Astrocyte of the hippocampus (primary cell): ENCODE results near the gene KCTD18.
A peak's percentile ranks its signal among the peaks of the same experiment; 100 is the strongest.

Source experiments
- DNase-seq: peaks from one replicate; pipeline ENCODE4 v3.0.0; 2011; ENCODE audit warnings: low read depth, low spot score

Gene KCTD18

DNA sequence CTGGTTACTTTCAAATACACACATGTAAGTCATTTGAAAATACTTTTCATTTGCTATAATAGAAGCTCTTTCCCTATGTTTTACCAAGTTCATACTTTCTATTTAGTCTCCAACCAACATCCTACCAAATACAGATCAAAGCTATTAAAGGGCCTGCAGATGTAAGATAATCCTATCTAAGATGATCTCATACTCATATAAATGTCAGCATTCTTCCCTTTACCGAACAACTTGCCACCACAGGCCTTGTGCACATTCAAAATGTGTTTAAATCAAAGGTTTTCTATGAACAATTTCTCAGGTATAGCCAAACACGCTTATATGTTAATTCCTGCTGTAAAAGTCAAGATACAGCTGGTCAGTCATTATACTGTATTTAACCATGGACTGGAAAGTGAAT, 23.3 kb downstream of the KCTD18 start:
- no peak for DNase-seq

DNA sequence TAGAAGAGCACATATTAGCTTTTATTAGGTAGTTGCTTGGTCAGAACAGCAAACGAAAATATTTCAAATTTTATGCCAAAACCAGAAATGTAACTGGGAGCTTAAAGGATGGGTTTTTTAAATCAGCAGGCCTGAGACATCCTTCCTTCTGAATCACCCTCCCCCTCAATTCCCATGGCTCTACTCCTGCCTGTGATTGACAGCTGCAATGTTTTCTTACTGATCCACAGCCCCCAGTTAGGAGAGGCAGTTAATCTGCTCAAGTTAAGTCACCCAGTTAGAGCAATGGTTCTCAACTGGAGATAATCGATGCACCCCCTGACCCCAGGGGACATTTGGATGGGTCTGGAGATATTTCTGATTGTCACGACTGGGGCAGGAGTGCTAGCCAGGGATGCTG, 24.9 kb downstream of the KCTD18 start:
- no peak for DNase-seq

DNA sequence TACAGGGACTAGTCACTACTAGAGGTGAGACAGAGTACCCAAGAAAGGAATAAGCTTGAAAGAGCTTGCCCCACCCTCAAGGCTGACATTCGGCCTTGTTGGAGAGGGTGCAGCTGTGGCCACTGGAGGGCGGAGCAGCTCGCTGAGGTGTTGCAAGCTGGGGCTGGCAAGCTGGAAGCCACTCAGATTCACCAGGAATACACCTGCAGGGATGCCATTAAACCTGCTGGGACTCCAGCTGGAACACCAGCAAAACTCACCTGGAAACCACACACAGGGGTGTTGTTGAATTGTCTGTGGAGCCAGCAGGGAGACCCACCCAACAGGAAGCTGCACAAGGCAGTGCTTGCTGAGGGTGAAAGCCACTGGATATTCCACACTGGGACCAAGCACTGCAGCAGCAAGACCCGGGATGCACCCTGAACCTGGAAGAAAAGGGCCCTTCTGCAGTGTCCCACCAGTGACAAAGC, 26.1 kb downstream of the KCTD18 start:
- peak; percentile 21 for DNase-seq

DNA sequence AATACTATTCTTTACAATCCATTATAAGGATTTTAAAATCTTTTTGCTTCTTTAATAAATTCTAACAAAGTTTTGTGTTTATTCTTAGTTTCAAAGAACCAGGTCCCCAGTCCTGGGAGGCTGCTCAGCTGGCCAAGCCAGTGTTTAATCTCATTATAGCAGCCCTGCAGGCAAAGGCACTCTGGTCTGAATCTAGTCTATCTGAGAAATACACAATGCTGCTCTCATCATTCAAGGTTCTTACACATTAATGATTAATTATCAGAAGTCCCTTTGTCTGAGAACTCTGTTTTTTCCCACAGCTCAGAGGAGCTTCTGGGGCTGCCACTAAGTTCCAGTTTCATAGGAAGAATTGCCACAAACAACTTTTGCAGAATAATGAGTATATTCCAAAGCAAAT, 27.7 kb downstream of the KCTD18 start:
- no peak for DNase-seq

DNA sequence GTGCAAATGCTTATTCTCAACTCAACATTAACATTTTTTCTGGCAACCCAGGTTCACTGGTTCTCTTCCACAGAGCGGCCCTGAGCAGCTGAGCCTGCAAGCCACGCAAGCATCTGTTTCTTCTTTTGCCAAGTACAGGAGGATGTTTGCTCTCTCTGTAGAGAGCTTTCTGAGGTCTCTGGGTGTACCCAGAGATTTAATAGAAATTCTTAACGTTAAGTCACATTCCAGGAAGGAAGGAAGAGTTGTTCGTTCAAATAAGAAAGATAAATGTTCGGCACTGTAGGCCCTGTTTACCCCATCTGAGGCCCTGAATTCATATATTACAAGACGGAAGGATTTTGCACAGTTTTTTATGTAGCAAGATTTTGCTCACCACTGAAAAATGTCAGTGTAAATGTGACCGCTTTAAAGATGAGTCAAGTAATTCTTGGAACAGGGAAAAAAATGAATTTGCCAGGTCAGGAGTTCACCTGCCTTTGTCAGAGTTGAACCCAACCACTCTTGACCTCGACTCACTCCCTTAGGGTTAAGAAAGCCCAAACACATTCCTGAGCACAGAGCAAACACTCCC, 30.1 kb downstream of the KCTD18 start:
- peak; percentile 45 for DNase-seq

DNA sequence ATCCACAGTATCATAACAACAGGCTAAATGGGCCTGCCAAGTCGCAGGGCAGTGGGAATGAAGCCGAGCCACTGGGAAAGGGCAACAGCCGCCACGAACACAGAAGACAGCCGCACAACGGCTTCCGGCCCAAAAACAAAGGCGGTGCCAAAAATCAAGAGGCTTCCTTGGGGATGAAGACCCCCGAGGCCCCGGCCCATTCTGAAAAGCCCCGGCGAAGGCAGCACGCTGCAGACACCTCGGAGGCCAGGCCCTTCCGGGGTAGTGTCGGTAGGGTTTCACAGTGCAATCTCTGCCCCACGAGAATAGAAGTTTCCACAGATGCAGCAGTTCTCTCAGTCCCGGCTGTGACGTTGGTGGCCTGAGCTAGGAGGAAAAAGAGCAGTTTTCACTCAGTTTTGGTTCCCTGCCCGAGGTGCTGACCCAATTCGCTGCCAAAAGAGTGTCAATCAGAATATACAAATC, 32.2 kb downstream of the KCTD18 start:
- DNase-seq: no peak

DNA sequence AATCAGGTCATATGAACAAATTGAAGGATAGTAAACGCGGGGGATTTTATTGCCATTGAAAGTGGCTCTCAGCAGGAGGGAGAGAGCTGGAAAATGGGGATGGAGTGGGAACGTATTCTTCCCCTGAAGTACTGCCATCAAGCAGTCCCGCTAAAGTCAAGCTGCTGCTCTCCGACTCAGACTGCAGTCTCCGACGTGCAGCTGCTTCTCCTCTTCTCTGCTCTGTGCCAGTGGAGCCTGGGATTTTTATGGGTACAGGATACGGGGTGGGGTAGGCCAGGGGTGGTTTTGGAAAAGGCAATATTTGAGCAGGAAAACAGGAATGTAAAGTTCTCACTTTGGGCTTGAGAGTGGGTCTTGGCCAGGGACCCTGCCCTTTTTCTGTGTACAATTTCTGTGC, 33.0 kb downstream of the KCTD18 start:
- DNase-seq: no peak

DNA sequence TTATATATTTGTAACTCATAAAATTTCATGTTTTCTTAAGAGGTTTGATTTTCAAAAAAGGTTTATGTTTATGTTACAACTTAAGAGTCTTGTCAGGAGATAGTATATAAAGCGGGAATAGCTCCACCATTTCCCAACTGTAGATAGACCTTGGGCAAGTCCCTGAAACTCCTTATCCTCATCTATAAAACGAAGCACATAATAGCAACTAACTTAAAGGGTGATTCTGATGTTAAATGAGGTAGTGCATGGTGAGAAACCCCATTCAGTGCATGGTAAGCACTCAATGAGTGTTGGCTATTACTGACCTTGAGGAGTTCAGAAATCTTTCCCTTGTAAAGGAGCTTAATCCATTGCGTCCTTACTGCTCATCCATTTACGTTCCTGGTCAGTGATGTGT, 34.1 kb downstream of the KCTD18 start:
- no peak for DNase-seq

DNA sequence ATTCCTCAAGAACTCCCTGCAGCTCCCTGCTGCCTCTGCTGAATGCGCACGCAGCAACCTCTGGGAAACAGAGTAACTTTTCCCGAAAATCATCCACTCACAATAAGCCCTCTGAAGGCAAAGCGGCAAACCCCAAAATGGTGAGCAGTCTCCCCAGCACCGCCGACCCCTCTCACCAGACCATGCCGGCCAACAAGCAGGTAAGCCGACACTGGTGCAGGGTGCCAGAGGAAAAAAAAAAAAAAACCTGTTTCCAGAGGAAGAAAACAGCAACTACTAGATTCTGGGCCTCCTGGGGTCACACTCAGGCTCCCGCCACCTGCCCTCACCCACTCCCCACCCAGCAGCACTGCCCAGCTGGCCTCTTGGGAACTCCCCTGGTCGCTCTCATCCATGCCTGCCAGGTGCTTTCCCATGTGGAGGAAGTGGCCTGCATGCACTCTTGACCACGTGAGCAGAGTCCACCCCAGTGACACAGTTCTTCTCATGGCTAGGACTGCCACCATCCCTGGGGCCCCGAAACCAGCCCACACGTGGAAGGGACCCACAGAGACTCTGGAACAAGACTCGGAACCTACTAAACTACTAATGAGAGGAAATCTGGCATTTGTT, 36.9 kb downstream of the KCTD18 start:
- DNase-seq: no peak

DNA sequence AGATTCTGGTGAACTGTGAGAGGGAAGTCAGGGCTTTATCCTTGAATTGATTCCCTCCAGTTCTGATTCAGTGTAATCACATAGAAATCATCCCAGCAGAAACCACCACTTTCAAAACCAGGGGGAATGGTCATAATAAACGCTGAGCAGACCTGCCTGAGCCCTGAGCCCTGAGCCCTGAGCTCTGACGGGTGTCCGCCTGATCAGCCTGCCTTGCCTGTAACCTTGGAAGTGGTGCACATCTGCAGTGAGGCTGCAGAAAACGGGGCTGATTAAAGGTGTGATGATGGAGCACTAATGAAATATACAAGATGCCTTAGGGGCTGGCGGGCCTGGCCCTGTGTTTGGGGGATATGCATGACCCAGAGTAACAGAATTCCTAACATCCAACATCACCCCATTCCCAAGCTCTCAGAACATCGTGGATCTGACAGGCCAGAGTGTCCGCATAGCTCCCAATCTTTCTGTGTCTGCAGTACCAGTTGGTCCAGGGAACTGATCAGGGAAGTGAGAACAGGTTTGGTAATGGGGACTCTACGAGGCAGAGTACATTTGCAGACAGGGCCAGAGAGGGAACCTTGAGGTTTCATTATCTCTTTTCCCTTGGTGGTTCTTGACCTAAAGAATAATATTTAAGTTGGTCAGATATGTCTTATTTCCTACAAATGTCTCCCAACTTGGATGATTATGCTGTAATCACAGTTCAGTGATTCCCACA, 37.8 kb downstream of the KCTD18 start:
- DNase-seq: no peak

DNA sequence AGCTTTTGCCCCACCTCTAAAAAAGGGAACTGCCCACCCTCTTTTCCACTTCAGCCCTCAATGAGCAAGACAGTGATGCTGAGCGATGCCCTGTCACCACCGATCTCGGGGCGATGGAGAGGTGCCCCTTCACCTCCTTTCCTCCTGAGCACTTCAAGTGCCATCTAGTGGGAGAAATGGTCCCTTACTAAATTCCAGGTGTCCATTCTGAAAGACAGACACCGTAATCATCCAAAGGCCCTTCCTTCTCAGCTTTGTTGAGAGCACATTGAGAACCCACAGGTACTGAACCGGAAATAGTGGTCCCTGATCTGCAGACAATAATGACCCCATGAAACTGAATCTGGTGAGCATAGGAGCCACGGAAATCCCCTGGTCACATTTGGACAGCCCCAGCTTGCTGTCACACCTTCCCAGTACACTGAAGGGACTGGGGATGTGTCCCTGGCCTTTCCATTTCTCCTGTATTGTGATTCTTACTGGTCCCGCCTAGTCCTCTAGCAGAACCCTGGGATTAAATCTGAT, 38.5 kb downstream of the KCTD18 start:
- peak; percentile 63 for DNase-seq

DNA sequence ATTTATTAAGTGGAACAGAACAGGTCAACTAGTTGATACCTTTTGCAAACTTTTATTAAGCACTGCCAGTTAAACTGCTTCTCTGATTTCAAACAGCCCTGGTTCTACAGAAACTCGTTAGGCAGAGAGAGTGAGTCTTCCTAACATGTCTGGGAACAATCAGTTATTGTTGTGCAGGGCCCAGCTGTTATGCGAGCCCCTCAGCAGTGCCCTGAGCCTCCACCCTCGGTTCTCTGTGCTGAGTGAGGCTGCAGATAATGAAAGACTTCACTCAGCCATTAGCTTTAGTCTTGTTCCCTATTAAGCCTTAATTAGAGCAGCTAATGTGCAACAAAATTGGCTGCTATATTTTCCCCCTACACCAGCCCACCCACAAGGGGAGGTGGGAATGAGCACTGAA, 39.6 kb downstream of the KCTD18 start:
- DNase-seq: peak; percentile 22

DNA sequence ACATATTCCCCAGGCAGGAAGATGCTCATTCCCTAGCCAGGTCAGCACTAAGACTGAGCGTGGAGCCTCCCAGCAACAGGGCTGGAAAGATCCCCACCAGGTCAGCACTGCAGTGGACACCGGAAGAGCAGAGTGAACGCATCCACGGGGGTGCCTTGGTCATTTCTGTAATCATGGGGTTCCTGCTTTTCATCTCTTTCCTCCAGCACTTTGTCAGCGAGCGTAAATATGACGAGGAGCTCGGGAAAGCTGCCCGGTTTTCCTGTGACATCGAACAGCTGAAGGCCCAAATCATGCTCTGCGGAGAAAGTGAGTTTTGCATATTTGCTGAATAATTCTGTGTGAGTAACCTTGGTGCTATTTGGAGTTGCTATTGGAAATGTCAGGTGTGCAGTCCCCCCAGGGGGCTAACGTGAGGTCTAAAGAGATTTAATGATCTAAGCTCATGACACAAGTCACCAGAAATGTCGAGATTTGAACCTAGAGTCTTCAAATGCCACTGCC, 40.1 kb downstream of the KCTD18 start:
- peak; percentile 64 for DNase-seq

DNA sequence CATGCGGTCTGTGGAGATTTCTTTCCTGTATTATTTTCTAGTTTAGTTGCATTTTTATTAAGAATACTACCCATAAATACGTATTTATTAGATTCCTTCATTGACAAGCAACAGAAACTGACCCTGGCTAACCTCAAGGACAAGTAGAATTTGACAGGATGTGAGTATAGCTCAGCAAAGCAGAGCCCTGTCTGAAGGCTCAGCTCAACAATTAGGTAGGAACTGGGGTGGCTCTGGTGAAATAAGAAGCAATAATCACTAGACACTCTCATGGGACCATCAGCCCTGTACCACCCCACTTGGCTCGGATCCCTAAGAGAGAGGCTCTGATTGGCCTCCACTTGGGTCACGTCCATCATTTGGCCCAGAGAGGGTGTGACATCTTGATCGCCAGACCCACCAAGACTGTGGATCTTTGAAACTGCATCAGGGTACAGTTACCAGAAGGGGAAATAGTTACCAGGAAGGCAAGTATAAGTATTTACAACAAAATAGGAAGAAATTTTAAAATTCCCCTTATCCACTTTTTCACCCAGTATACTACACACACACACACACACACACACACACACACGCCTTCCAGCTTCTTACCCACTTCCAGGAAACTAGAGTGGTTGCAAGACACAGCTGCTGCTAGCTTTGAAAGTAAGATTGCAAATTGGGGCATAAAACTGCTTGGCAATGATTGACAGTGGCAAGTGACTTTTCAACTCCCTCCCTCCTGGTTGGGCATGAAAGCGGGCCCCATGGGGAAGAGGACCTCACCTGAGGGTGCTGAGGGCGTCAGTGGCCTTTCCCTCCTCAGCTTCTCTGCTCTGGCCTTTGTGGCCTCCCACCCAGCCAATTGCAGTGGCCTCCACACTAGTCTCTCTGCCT, 41.8 kb downstream of the KCTD18 start:
- no peak for DNase-seq

DNA sequence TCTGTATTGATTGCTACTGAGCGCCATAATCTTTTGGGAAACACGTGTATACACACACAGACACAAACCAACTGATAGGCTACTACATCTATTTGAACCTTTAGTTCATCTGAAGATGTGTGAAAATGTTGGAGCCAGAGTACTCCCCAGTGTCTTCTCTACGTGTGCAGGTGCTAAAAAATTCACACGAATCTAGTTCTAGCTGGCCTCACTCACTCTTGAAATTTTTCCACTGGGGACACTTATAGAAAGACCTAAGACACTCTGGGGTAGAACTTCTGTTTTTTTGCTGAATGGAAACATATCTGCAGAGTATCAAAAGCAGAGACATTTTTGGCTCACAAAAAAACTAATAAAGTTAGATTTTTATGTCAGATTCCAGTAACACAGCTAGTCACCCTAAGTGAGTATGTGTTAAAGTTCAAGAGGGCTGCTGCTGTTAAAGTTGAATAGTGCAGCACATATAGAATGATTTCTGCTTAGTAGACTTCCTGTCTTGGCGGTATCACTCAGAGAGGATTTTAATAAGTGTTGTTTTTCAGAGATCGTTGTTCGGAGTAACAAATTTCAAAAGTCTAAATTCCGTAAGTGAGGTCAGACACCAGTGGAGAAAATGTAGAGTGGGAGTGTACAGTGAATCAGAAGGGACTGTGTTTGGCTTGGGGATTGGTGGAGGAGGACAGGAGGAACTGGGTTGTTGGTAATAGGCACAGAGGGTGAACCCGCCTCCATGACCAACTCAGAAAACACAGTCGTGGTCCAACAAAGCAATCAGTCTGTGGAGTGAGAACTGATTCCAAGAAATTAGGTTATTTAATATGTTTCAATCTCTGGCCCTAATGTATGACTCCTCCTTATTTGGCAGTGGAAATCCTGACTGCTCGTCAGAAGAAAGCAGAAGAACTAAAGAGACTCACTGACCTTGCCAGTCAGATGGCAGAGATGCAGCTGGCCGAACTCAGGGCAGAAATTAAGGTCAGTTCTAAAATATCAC, 43.1 kb downstream of the KCTD18 start:
- no peak for DNase-seq

DNA sequence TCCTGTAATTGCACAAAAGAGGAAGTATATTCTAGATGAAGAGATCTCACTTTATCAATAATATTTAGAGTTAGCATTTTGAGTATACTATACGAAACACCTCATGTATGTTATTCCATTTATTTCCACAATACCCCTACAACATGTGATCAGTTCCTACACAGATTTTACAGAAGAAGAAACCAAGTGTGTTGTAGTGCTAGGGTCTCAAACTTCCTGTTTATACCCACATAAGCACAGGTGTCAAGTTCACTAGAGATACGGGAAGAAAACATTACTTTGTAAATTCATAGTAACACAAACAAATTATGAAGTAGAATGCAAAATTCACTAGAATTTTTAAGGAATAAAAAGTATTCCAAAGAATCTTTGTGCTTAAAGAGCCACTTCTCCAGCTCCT, 46.4 kb downstream of the KCTD18 start:
- no peak for DNase-seq

DNA sequence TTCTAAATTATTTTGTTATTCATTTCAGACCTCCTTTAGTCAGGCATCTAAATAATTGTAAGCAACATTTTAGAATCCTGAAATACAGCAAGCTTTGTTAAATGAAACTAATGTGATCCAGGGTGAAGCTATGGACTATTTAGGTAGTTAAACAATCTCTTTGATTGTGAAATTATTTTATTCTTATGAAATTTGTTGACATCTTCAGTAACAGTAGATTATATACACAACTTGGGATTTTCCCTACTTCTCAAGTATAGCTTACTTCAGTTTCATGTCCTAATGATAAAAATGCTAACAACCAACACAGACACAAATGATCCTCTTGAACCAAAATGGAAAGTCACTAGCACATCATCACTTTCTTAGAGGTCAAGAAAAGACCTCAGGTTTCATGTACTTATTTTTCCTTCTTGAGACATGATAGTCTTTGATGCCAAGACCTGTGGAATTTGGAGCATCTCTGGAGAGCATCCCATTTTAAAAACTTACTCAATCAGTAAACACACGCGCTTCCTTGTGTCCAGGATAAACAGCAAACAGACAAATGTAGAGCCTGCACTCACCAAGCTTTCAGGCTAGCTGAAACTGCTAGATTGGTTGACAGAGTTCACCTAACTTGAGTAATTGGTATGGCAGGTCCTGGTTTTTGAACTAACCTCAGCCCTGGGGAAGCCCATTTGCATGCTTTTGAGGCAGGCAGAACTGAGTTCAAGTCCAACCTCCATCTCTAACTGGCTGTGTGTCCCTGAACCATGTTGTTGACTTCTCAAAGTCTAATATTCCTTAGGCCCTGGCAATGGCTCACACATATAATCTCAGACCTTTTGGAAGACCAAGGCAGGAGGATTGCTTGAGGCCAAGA, 47.8 kb downstream of the KCTD18 start:
- no peak for DNase-seq

DNA sequence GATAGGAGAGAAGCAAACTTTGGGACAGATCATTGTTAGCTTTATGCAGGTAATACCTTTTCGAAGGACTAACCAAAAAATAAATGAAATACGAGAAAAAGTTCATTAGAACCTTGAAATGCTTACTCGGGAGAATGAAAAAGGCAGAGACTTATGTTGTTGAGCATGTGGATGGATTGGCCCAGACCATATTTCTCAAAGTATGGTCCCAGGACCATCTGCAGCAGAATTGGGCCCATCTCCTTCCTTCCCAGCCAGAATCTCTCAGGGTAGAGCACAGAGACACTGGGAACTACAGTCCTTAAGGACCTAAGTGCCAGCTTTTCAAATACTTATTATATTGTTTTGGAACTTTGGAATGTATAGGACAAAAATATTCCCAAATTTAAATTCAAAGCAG, 50.8 kb downstream of the KCTD18 start:
- no peak for DNase-seq

DNA sequence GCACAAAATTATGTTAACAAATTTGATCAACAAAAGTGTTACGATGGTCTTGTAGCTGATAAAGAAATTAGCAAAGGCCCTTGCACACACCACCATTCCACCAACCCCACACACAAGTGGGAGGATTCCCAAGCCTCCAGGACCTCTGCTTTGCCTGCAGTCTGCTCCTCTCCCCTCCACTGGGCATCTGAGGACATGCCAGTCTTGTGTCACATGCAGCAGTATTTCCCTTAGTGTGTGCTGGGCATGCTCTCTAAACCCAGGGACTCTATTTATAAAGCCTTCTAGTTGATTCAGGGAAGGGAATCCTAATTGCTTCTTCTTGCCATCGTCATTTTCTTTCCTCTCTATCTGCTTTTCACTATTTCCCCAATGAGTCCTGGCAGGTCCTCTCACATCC, 53.3 kb downstream of the KCTD18 start:
- DNase-seq: no peak
